A549 (cell line): ENCODE data around the gene PARP12.

Experiments
- HOXB13 ChIP-seq: fragments of 250-450 bp; sonication (Bioruptor Pico); IDR thresholded peaks from 2 replicates; pipeline ENCODE4 v1.5.0; 2020; ENCODE audit warnings: low read depth, mild to moderate bottlenecking, moderate library complexity
- MAZ ChIP-seq: fragments of 150-350 bp; IDR thresholded peaks from 2 replicates; pipeline ENCODE4 v1.6.1; 2014; ENCODE audit warnings: antibody characterized with exemption, low read depth, low read length, borderline replicate concordance
- SMC3 ChIP-seq: fragments of >200 bp; sonication (Bioruptor Twin); formaldehyde crosslinking; IDR thresholded peaks from 3 replicates; pipeline ENCODE4 v1.6.1; 2018; ENCODE audit warnings: inconsistent platforms
- SREBF2 ChIP-seq: fragments of 450-650 bp; IDR thresholded peaks from 2 replicates; pipeline ENCODE4 v1.6.1; 2014; ENCODE audit warnings: mild to moderate bottlenecking, moderate library complexity
- TP53 ChIP-seq: fragments of 250-450 bp; sonication (Bioruptor Pico); IDR thresholded peaks from 2 replicates; pipeline ENCODE4 v1.5.0; 2021; ENCODE audit warnings: mild to moderate bottlenecking, moderate library complexity
- TF ChIP-seq, protein P1 (sequence below): fragments of 450-650 bp; IDR thresholded peaks from 2 replicates; pipeline ENCODE4 v1.6.1; 2014; ENCODE audit warnings: antibody characterized with exemption
- TF ChIP-seq, protein P2 (sequence below): fragments of >200 bp; sonication (Bioruptor Twin); formaldehyde crosslinking; IDR thresholded peaks from 3 replicates; pipeline ENCODE4 v1.5.1; 2016

DNA sequence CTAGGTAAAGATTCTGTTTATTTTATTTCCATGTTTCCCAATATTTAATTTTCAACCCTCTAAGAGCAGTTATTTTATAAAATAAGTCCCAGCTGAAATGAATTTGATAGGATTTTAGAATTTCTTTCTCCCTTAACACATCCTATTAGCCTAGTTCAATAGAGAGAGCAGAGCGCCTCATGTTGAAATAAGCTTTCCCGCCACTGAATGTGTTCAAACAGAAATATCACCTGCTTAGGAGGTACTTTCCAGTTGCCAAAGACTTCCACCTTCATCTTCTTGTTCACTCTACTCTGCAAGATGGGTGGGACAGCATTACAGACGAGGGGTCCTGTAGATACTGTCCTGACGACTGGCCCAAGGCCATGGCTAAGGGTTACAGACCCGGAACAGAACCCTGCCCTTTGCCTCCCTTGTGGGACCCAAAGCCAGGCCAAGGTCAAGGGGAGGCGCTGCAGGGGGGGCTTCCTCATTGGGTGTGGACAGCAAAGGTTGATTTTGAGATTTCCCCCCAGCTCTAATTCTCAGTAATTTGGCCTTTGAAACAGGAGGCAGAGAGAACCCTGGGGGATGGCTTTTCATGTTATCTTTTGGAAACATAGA lies 62.0 kb downstream of the PARP12 start:
- TF ChIP-seq SMC3, result no peak
- TF ChIP-seq HOXB13, result no peak
- TF ChIP-seq, protein P1, sequence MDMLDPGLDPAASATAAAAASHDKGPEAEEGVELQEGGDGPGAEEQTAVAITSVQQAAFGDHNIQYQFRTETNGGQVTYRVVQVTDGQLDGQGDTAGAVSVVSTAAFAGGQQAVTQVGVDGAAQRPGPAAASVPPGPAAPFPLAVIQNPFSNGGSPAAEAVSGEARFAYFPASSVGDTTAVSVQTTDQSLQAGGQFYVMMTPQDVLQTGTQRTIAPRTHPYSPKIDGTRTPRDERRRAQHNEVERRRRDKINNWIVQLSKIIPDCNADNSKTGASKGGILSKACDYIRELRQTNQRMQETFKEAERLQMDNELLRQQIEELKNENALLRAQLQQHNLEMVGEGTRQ, result no peak
- TF ChIP-seq, protein P2, sequence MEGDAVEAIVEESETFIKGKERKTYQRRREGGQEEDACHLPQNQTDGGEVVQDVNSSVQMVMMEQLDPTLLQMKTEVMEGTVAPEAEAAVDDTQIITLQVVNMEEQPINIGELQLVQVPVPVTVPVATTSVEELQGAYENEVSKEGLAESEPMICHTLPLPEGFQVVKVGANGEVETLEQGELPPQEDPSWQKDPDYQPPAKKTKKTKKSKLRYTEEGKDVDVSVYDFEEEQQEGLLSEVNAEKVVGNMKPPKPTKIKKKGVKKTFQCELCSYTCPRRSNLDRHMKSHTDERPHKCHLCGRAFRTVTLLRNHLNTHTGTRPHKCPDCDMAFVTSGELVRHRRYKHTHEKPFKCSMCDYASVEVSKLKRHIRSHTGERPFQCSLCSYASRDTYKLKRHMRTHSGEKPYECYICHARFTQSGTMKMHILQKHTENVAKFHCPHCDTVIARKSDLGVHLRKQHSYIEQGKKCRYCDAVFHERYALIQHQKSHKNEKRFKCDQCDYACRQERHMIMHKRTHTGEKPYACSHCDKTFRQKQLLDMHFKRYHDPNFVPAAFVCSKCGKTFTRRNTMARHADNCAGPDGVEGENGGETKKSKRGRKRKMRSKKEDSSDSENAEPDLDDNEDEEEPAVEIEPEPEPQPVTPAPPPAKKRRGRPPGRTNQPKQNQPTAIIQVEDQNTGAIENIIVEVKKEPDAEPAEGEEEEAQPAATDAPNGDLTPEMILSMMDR, result no peak
- no peak for TF ChIP-seq MAZ
- no peak for TF ChIP-seq SREBF2
- TF ChIP-seq TP53, result no peak
